Heart left ventricle (tissue), 16 donors: Measurements from ENCODE around the gene SMTNL2. TPM values are rescaled to one million over a fixed set of nuclear protein-coding genes. Genes with fewer than 3 reads are reported as not detected.

Source experiments
- ATAC-seq, 4 donors: fragments of 200-7000 bp; cut with Tn5 transposase; one replicate each; pipeline ENCODE4 v1.9.1; 2020 to 2022; ENCODE audit warnings: moderate library complexity in 4 of 4, mild to moderate bottlenecking in 3 of 4, moderate number of reproducible peaks in 1 of 4
- DNase-seq, 5 donors: peaks; one replicate each; pipeline ENCODE4 v3.0.0-alpha.2; 2020
- H3K27ac ChIP-seq, 12 donors: fragments of 200-600 bp; sonication (generic) in 4 of 12; one replicate each; pipeline versions ENCODE4 v1.5.0 to v1.8.0; 2016 to 2022; ENCODE audit warnings: mild to moderate bottlenecking in 2 of 12
- H3K27me3 ChIP-seq, 9 donors: fragments of 200-600 bp; sonication (generic) in 2 of 9; one replicate each; pipeline versions ENCODE4 v1.5.1 to v1.8.0; 2016 to 2022; ENCODE audit warnings: mild to moderate bottlenecking in 3 of 9
- H3K36me3 ChIP-seq, 9 donors: fragments of 200-600 bp; sonication (generic) in 2 of 9; one replicate each; pipeline versions ENCODE4 v1.5.0 to v1.8.0; 2018 to 2022; ENCODE audit warnings: mild to moderate bottlenecking in 2 of 9
- H3K4me1 ChIP-seq, 12 donors: fragments of 200-600 bp; sonication (generic) in 4 of 12; one replicate each; pipeline versions ENCODE4 v1.5.0 to v1.8.0; 2016 to 2022; ENCODE audit warnings: mild to moderate bottlenecking in 3 of 12
- H3K4me3 ChIP-seq, 12 donors: fragments of 200-600 bp; sonication (generic) in 4 of 12; one replicate each; pipeline versions ENCODE4 v1.5.0 to v1.8.0; 2017 to 2022; ENCODE audit warnings: mild to moderate bottlenecking in 9 of 12, moderate library complexity in 4 of 12
- H3K9me3 ChIP-seq, 12 donors: fragments of 200-600 bp; sonication (generic) in 4 of 12; one replicate each; pipeline versions ENCODE4 v1.5.0 to v1.8.0; 2016 to 2022; ENCODE audit warnings: mild to moderate bottlenecking in 1 of 12
- POLR2A ChIP-seq, 2 donors: fragments of 450-650 bp; IDR thresholded peaks; one replicate each; pipeline ENCODE4 v1.6.1; 2017; ENCODE audit warnings: antibody characterized with exemption in 2 of 2, mild to moderate bottlenecking in 2 of 2, moderate library complexity in 2 of 2
- WGBS, 4 donors: extraction: QIAGEN DNeasy Blood & Tissue Kit in 2 of 4; methylation state at CpG; one replicate each; pipeline versions ENCODE4 v1.1.5 to v1.1.7; 2013 to 2018; 5-methylcytosine and 5-hydroxymethylcytosine counted together
- intact Hi-C, 10 donors: fragments of 100-400 bp; cut with DNase I; formaldehyde crosslinking; loops; one replicate each; pipeline versions ENCODE4 v1.11.1 to v1.14.2; 2022
- polyA plus RNA-seq, 2 donors: library from polyadenylated mRNA; stranded (reverse); fragments of 200-250 nt; gene quantifications; one replicate each; pipeline ENCODE4 v1.2.3, GENCODE V29; 2013
- total RNA-seq, 9 donors: library from RNA; depleted of rRNA in 2 of 9; stranded (reverse); fragments of >200 nt in 2 of 9; fragmentation: NEBNext Ultra II Directional in 3 of 9; extraction: Animal tissue kit (Norgen Biotek cat#: 25700) in 3 of 9; gene quantifications; one replicate each; pipeline versions ENCODE4 v1.1.0 to v1.2.4, GENCODE V29; 2016 to 2023
- TF ChIP-seq, protein P1 (sequence below), 12 donors: fragments of 200-600 bp; sonication (generic) in 4 of 12; IDR thresholded peaks; one replicate each; pipeline versions ENCODE4 v1.5.0 to v1.8.0; 2018 to 2022; ENCODE audit warnings: antibody characterized with exemption in 12 of 12, mild to moderate bottlenecking in 5 of 12
- donor health status: ischemic (EF 13 %, LVEDD 7.1; RV severe dilation, severe dysfunction).
- donor health status: healthy with polysubstance abuse.
- donor health status: DM: no; HTN: yes; CAD: no.
- donor health status: DM: no; HTN: no; CAD: no.
- donor health status: ischemic (EF 25% LVEDD 6.9; RV normal size, moderate dysfunction).
- donor health status: ischemic (EF 25% LVEDD 5.7; RV mildly dilated, moderate dysfunction).
- donor health status: healthy.
- donor health status: DM: yes; HTN: yes; CAD: no.
- donor health status: ischemic (EF 35%, LVEDD 5.7; RV mildly dilated, moderate dysfunction).
- donor health status: nonischemic (EF 11% LVEDD 7.7; RV severe dilation, severe dysfunction).
- donor health status: DM: yes; HTN: yes; CAD: no.
- donor health status: PGD.
- donor health status: ischemic (EF 29% LVEDD 5.4; RV normal size, mild dysfunction).
- donor health status: nonischemic (EF 23%, LVEDD 6.1; RV moderate dilation, normal function).

Gene SMTNL2
- total and polyA plus RNA-seq, 11 donors, result 2.1 to 47.5 (median 15.6) TPM

DNA sequence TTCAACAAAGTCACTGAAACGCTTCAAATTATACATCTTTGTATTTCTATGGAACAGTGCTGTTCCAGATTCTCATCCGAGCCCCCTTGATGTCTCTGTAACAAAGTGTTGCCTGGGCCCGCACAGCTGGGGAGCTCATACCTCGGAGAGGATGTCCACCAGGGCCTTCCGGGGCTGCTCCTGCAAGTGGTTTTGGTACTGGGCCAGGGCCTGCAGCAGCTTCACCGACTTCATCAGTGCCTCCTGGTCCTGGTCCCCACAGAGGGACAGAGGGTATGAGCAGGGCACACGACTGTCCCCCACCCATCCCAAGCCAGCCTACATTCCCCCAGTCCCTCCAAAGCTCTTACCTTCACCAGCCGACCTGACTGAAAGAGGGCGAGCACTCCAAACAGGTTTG is 30.7 kb upstream of the SMTNL2 start:
- intact Hi-C loops, result no loop called here
- no peaks in the 10 kb centered on the region for H3K27me3 ChIP-seq

DNA sequence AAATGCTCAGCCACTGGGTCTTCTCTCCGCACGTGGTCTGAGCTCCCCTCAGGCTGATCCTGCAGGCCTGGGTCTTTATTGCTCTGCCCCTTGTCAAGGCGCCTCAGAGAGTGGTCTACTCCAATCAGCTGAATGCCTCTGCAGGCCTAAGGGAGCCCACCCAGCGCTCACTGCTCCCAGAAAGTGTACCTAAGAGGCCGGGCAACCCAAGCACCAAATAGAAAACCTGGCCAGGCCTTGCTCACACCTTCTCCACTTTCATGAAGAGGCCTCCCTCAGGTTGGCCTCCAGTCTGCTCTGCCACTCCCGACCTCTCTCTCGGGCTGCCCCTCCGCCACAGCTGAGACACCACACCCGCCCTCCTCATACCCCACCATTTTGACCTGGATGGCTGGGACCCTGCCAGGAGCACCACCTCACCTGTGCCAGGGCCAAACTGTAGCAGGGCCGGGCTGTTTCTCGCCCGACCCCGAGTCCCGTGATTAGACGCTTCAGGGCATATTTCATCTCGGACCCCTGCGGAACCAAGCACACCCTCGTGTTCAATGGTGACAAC is 29.8 kb upstream of the SMTNL2 start:
- 18 to 26% (median 20%) methylated on average over 14 to 18 of the region's 18 CpGs for WGBS, 4 donors
- ATAC-seq (peak in 1 of 4 donors; percentile 3), DNase-seq (peak in 1 of 5 donors; percentile 29)
- no peaks in the 10 kb centered on the region for H3K27me3 ChIP-seq
- H3K9me3 ChIP-seq, result no peaks in the 10 kb centered on the region
- TF ChIP-seq, protein P1, sequence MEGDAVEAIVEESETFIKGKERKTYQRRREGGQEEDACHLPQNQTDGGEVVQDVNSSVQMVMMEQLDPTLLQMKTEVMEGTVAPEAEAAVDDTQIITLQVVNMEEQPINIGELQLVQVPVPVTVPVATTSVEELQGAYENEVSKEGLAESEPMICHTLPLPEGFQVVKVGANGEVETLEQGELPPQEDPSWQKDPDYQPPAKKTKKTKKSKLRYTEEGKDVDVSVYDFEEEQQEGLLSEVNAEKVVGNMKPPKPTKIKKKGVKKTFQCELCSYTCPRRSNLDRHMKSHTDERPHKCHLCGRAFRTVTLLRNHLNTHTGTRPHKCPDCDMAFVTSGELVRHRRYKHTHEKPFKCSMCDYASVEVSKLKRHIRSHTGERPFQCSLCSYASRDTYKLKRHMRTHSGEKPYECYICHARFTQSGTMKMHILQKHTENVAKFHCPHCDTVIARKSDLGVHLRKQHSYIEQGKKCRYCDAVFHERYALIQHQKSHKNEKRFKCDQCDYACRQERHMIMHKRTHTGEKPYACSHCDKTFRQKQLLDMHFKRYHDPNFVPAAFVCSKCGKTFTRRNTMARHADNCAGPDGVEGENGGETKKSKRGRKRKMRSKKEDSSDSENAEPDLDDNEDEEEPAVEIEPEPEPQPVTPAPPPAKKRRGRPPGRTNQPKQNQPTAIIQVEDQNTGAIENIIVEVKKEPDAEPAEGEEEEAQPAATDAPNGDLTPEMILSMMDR (IDR thresholded peaks at IDR 0.05), result no peak
- no peak for TF ChIP-seq POLR2A (IDR thresholded peaks at IDR 0.05)
- peak overlapping the region in 11 of 12 donors; percentile 81 to 93 (median 87) for H3K27ac ChIP-seq
- H3K4me1 ChIP-seq, result peaks cover 3 to 23% (median 17%) of the 10 kb centered on the region in 12 donors
- intact Hi-C loops, result no loop called here
- H3K4me3 ChIP-seq, result peak overlapping the region; percentile 43 to 94 (median 80)
- H3K36me3 ChIP-seq, result peaks cover 0 to 42% (median 40%) of the 10 kb centered on the region in 9 donors

More for the DNA sequence above, 30.7 kb upstream of the SMTNL2 start:
- Histone ChIP-seq H3K4me1 (peaks cover 3 to 23% (median 17%) of the 10 kb centered on the region in 12 donors), H3K4me3 (peak overlapping the region in 2 of 12 donors; percentile 64 to 87), H3K36me3 (peaks cover 0 to 51% (median 48%) of the 10 kb centered on the region in 9 donors), H3K27ac (no peak overlapping the region), H3K9me3 (no peaks in the 10 kb centered on the region)
- 64 to 74% (median 68%) methylated on average over 8 to 9 of the region's 9 CpGs for WGBS, 4 donors
- no peak for ATAC-seq
- TF ChIP-seq POLR2A (IDR thresholded peaks at IDR 0.05), result no peak
- TF ChIP-seq, protein P1 (IDR thresholded peaks at IDR 0.05), result no peak
- DNase-seq, result peak in 1 of 5 donors; percentile 24

DNA sequence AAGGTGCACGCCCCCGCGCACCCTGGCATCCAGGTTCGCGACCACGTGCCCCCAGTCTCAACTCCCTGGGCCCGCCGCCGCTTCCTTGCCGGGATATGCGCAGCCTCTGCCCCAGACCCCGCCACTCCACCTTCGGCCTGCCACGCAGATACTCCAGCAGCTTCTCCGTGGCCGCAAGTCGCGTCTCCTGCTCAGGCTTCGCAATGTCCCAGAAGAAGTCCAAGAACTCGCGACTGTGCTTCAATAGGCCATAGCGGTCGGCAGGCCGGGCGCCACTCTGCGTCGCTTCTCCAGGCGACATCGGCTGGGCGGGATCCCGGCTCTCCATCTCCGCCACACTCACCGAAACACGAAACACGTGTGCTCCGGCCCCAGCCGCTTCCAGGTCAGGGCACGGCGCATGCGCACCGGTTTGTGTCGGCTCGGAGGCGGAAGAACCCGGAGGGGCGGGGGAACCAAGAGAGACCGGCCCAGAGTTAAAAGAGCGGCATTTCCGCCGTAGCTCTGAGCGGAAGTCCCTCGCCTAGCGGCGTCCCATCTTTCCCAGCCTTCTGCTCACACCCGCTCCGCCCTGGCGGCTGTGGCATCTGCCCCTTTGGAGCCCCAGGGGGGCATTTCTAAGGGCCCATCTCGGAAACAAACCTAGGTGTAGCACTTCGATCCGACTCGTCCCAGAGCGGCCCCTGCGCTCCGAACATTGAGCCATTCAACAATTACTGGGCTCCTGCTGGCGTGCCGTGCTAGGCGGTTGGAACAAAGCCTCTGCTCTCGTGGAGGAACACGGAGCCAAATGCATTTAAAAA is 29.1 kb upstream of the SMTNL2 start, which contains the start of gene MYBBP1A:
MYBBP1A (minus strand) TSS at position 388 of the 803 bp plus-strand sequence; CDS start at position 328, 60 bp downstream.
- 1% methylated on average over 47 to 69 of the region's 69 CpGs for WGBS, 4 donors
- Histone ChIP-seq H3K4me1 (peaks cover 3 to 23% (median 17%) of the 10 kb centered on the region in 12 donors), H3K4me3 (peak within 1 kb of the TSS; percentile 43 to 94 (median 80)), H3K36me3 (peaks cover 0 to 35% (median 33%) of the 10 kb centered on the region in 9 donors), H3K27ac (peak within 1 kb of the TSS; percentile 67 to 93 (median 87)), H3K27me3 (no peaks in the 10 kb centered on the region), H3K9me3 (no peaks in the 10 kb centered on the region)
- intact Hi-C loops, result loop anchor here in 2 of 10 donors (5.0 kb wide), 1 partner anchor 133 kb away; no protein-coding TSS in a partner anchor
- peak; percentile 97 to 99 (median 98) for DNase-seq
- TF ChIP-seq POLR2A (IDR thresholded peaks at IDR 0.05), result peak in 1 of 2 donors; percentile 73
- TF ChIP-seq, protein P1 (IDR thresholded peaks at IDR 0.05), result peak in 9 of 12 donors; percentile 18 to 51 (median 40)
- peak; percentile 92 to 97 (median 94) for ATAC-seq
